Activated T-cell treated with anti-CD3 and anti-CD28 coated beads, Interleukin-2, amount 50 U/mL, for 48 hours (primary cell): ENCODE data around the gene LEKR1.
A peak's percentile ranks its signal among the peaks of the same experiment; 100 is the strongest.

Source experiments
- DNase-seq, 2 experiments: peaks; one replicate each; pipeline ENCODE4 v3.0.0-alpha.2; 2020

The LEKR1 gene

GRCh38 chr3:157064402-157064801, 238.2 kb downstream of the LEKR1 start:
- DNase-seq, result no peak

- no peak for DNase-seq
Observed at GRCh38 chr3:157065201-157065600, 239.0 kb downstream of the LEKR1 start.

GRCh38 chr3:157066335-157067098, 240.4 kb downstream of the LEKR1 start:
- DNase-seq, result no peak

GRCh38 chr3:157067114-157067513, 241.0 kb downstream of the LEKR1 start:
- no peak for DNase-seq

- DNase-seq, result no peak
Observed at GRCh38 chr3:157069406-157069805, 243.3 kb downstream of the LEKR1 start.

- no peak for DNase-seq
Observed at GRCh38 chr3:157069846-157070677, 243.9 kb downstream of the LEKR1 start.

GRCh38 chr3:157070678-157070999, 244.5 kb downstream of the LEKR1 start:
- DNase-seq, result no peak

GRCh38 chr3:157071744-157072525, 245.8 kb downstream of the LEKR1 start:
- DNase-seq, result no peak

GRCh38 chr3:157073810-157074209, 247.7 kb downstream of the LEKR1 start:
- DNase-seq, result no peak

GRCh38 chr3:157074490-157074889, 248.3 kb downstream of the LEKR1 start:
- no peak for DNase-seq

- DNase-seq, result no peak
Observed at GRCh38 chr3:157074981-157075380, 248.8 kb downstream of the LEKR1 start.

- no peak for DNase-seq
Observed at GRCh38 chr3:157075693-157076420, 249.7 kb downstream of the LEKR1 start.

GRCh38 chr3:157077565-157077991, 251.4 kb downstream of the LEKR1 start:
- no peak for DNase-seq

GRCh38 chr3:157078131-157078810, 252.1 kb downstream of the LEKR1 start:
- no peak for DNase-seq

- no peak for DNase-seq
Observed at GRCh38 chr3:157078811-157079185, 252.6 kb downstream of the LEKR1 start.

GRCh38 chr3:157079676-157080369, 253.7 kb downstream of the LEKR1 start:
- DNase-seq, result no peak

- DNase-seq, result peak; percentile 93 to 98
Observed at GRCh38 chr3:157081626-157082210, 255.6 kb downstream of the LEKR1 start.

GRCh38 chr3:157082305-157082982, 256.3 kb downstream of the LEKR1 start:
- DNase-seq, result no peak

- DNase-seq, result no peak
Observed at GRCh38 chr3:157083824-157084223, 257.7 kb downstream of the LEKR1 start.

- DNase-seq, result no peak
Observed at GRCh38 chr3:157086060-157086750, 260.1 kb downstream of the LEKR1 start.
